ENCODE measurements around the gene PACRG. TPM values are rescaled to one million over a fixed set of nuclear protein-coding genes. Genes with fewer than 3 reads are reported as not detected.

PACRG gene
- total and polyA plus RNA-seq, 2 experiments from 2014 or later: 0.83 to 3.7 TPM

- no peak for DNase-seq (ENCODE audit: low read depth in 1 of 2, low spot score in 1 of 2)
- no peaks in the 10 kb centered on the region for H3K36me3 ChIP-seq
- no peaks in the 10 kb centered on the region for H3K9me3 ChIP-seq (ENCODE audit: low read depth)
- no peak overlapping the region for H3K27ac ChIP-seq
- H3K27me3 ChIP-seq: no peaks in the 10 kb centered on the region
- no peak for TF ChIP-seq CTCF (IDR thresholded peaks at IDR 0.05; ENCODE audit: low read depth, low read length)
- no peak overlapping the region for H3K4me3 ChIP-seq
- peaks cover 9% of the 10 kb centered on the region for H3K4me1 ChIP-seq (ENCODE audit: low read depth)
These were observed 600.1 kb downstream of the PACRG start for GRCh38 chr6:163327921-163328320.

- Histone ChIP-seq H3K27ac (no peak overlapping the region), H3K4me1 (ENCODE audit: low read depth) (peaks cover 9% of the 10 kb centered on the region), H3K9me3 (ENCODE audit: low read depth) (no peaks in the 10 kb centered on the region), H3K36me3 (no peaks in the 10 kb centered on the region), H3K4me3 (no peak overlapping the region), H3K27me3 (no peaks in the 10 kb centered on the region)
- DNase-seq (ENCODE audit: low read depth in 1 of 2, low spot score in 1 of 2): no peak
- no peak for TF ChIP-seq CTCF (IDR thresholded peaks at IDR 0.05; ENCODE audit: low read depth, low read length)
These were observed 600.6 kb downstream of the PACRG start for GRCh38 chr6:163328411-163328810.

- H3K4me3 ChIP-seq: no peak overlapping the region
- no peaks in the 10 kb centered on the region for H3K9me3 ChIP-seq (ENCODE audit: low read depth)
- H3K36me3 ChIP-seq: no peaks in the 10 kb centered on the region
- no peak for DNase-seq (ENCODE audit: low read depth in 1 of 2, low spot score in 1 of 2)
- peaks cover 6% of the 10 kb centered on the region for H3K4me1 ChIP-seq (ENCODE audit: low read depth)
- no peaks in the 10 kb centered on the region for H3K27me3 ChIP-seq
- no peak for TF ChIP-seq CTCF (IDR thresholded peaks at IDR 0.05; ENCODE audit: low read depth, low read length)
- no peak overlapping the region for H3K27ac ChIP-seq
These were observed 602.2 kb downstream of the PACRG start for GRCh38 chr6:163329991-163330390.

- no peaks in the 10 kb centered on the region for H3K27me3 ChIP-seq
- no peak for TF ChIP-seq CTCF (IDR thresholded peaks at IDR 0.05; ENCODE audit: low read depth, low read length)
- H3K27ac ChIP-seq: no peak overlapping the region
- no peaks in the 10 kb centered on the region for H3K9me3 ChIP-seq (ENCODE audit: low read depth)
- H3K4me1 ChIP-seq (ENCODE audit: low read depth): peaks cover 15% of the 10 kb centered on the region
- DNase-seq (ENCODE audit: low read depth in 1 of 2, low spot score in 1 of 2): no peak
- no peaks in the 10 kb centered on the region for H3K36me3 ChIP-seq
- no peak overlapping the region for H3K4me3 ChIP-seq
These were observed 603.5 kb downstream of the PACRG start for GRCh38 chr6:163331245-163331644.

GRCh38 chr6:163332575-163332974, 604.8 kb downstream of the PACRG start:
- DNase-seq (ENCODE audit: low read depth in 1 of 2, low spot score in 1 of 2): no peak
- peaks cover 18% of the 10 kb centered on the region for H3K4me1 ChIP-seq (ENCODE audit: low read depth)
- no peak for TF ChIP-seq CTCF (IDR thresholded peaks at IDR 0.05; ENCODE audit: low read depth, low read length)
- no peak overlapping the region for H3K4me3 ChIP-seq
- no peaks in the 10 kb centered on the region for H3K9me3 ChIP-seq (ENCODE audit: low read depth)
- no peaks in the 10 kb centered on the region for H3K36me3 ChIP-seq
- H3K27me3 ChIP-seq: no peaks in the 10 kb centered on the region
- H3K27ac ChIP-seq: no peak overlapping the region

- Histone ChIP-seq H3K27ac (no peak overlapping the region), H3K9me3 (ENCODE audit: low read depth) (no peaks in the 10 kb centered on the region), H3K36me3 (no peaks in the 10 kb centered on the region), H3K27me3 (no peaks in the 10 kb centered on the region), H3K4me3 (no peak overlapping the region), H3K4me1 (ENCODE audit: low read depth) (peaks cover 23% of the 10 kb centered on the region)
- DNase-seq (ENCODE audit: low read depth in 1 of 2, low spot score in 1 of 2): no peak
- no peak for TF ChIP-seq CTCF (IDR thresholded peaks at IDR 0.05; ENCODE audit: low read depth, low read length)
These were observed 605.3 kb downstream of the PACRG start for GRCh38 chr6:163333038-163333437.

Measured in cardiac muscle cell (in vitro differentiated cells and primary cell).